Endodermal cell (in vitro differentiated cells): ENCODE measurements around the gene CABP5. TPM values are rescaled to one million over a fixed set of nuclear protein-coding genes. Genes with fewer than 3 reads are reported as not detected.

Experiments used
- DNase-seq: peaks from one replicate; pipeline ENCODE4 v3.0.0-alpha.2; 2017
- H3K27ac ChIP-seq: 2 replicates; pipeline ENCODE4 v1.5.1; 2013; ENCODE audit warnings: mild to moderate bottlenecking, low read depth, low read length, moderate library complexity
- H3K27me3 ChIP-seq: 2 replicates; pipeline ENCODE4 v1.6.1; 2013; ENCODE audit warnings: mild to moderate bottlenecking, low read length, moderate library complexity; ENCODE audit not compliant: insufficient read depth, control insufficient read depth, poor library complexity, severe bottlenecking
- H3K36me3 ChIP-seq: 2 replicates; pipeline ENCODE4 v1.7.0; 2013; ENCODE audit warnings: mild to moderate bottlenecking, low read length, moderate library complexity; ENCODE audit not compliant: control insufficient read depth, insufficient read depth
- H3K4me1 ChIP-seq: one replicate; pipeline ENCODE4 v1.7.0; 2013; ENCODE audit warnings: low read length; ENCODE audit not compliant: control insufficient read depth, insufficient read depth
- H3K4me3 ChIP-seq: 2 replicates; pipeline ENCODE4 v1.5.1; 2013; ENCODE audit warnings: mild to moderate bottlenecking, low read length, moderate library complexity
- H3K9ac ChIP-seq: 2 replicates; pipeline ENCODE4 v1.6.1; 2013; ENCODE audit warnings: mild to moderate bottlenecking, low read length, moderate library complexity; ENCODE audit not compliant: poor library complexity, severe bottlenecking; ENCODE audit errors: extremely low read depth
- H3K9me3 ChIP-seq: 2 replicates; pipeline ENCODE4 v1.6.1; 2013; ENCODE audit warnings: mild to moderate bottlenecking, low read length, moderate library complexity; ENCODE audit not compliant: control insufficient read depth
- H3K27ac Mint-ChIP-seq: 2 replicates; pipeline ENCODE4 v1.8.0; 2020; ENCODE audit warnings: mixed read lengths
- H3K27me3 Mint-ChIP-seq: 2 replicates; pipeline ENCODE4 v1.8.0; 2021; ENCODE audit warnings: mild to moderate bottlenecking, mixed read lengths; ENCODE audit not compliant: insufficient read depth
- H3K36me3 Mint-ChIP-seq: 2 replicates; pipeline ENCODE4 v1.8.0; 2020; ENCODE audit warnings: low read depth, mixed read lengths
- H3K4me1 Mint-ChIP-seq: 2 replicates; pipeline ENCODE4 v1.8.0; 2020; ENCODE audit warnings: mixed read lengths
- H3K4me3 Mint-ChIP-seq: 2 replicates; pipeline ENCODE4 v1.8.0; 2020; ENCODE audit warnings: mild to moderate bottlenecking, moderate library complexity, mixed read lengths
- H3K9me3 Mint-ChIP-seq: 2 replicates; pipeline ENCODE4 v1.8.0; 2020; ENCODE audit warnings: mild to moderate bottlenecking, mixed read lengths
- WGBS, 2 experiments: methylation state at CpG; one replicate each; pipeline versions ENCODE4 v1.1.5 to v1.1.7; 2013; ENCODE audit warnings: missing lambda C conversion rate in 2 of 2, mixed read lengths in 1 of 2; ENCODE audit not compliant: insufficient coverage in 1 of 2, insufficient read length in 1 of 2; 5-methylcytosine and 5-hydroxymethylcytosine counted together
- total RNA-seq, 2 donors: library from RNA; stranded (reverse); fragmentation: NEBNext Ultra II Directional in 1 of 2; extraction: Animal tissue kit (Norgen Biotek cat#: 25700) in 1 of 2; gene quantifications; 2 replicates in 1 of 2; 3 replicates in 1 of 2; pipeline ENCODE4 v1.2.1, GENCODE V29; 2021
- TF ChIP-seq, protein P1 (sequence below): fragments of 200-600 bp; sonication (generic); conservative IDR thresholded peaks from 2 replicates; pipeline ENCODE4 v1.5.0; 2021; ENCODE audit warnings: antibody characterized with exemption, mild to moderate bottlenecking

CABP5 gene
- total RNA-seq, 2 donors from 2014 or later = not detected

DNA sequence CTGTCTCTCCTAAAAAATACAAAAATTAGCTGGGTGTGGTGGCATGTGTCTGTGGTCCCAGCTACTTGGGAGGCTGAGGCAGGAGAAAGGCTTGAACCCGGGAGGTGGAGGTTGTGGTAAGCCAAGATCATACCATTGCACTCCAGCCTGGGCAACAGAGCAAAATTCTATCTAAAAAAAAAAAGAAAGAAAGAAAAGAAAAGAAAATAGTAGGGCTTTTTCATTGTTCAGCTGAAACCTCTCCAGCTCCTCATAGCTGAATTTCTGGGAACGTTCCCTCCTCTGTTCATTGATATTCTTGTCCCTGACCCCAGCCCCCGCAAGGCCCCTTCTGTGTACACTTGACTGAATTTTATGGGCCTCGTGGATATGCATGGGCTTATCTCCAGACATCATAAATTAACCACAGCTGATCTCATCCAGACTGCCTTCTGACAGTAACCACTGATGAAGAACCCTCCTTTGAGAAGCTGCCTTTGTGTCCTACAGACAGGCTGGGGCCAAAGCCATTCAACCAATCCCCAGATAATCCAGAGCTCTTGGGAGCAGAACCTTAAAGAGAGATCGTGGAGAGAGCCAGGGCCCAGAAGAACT is 49.6 kb downstream of the CABP5 start, which contains the start of gene ELSPBP1:
Gene ELSPBP1 (plus strand): TSS at position 424 of the 594 bp plus-strand sequence. CDS start 14,036 bp downstream, outside the sequence.
- no peaks in the 10 kb centered on the region for H3K9me3 ChIP-seq
- DNase-seq = no peak
- no peaks in the 10 kb centered on the region for H3K9me3 Mint-ChIP-seq
- H3K27ac Mint-ChIP-seq = no peak within 1 kb of the TSS
- no peaks in the 10 kb centered on the region for H3K36me3 Mint-ChIP-seq
- TF ChIP-seq, protein P1, sequence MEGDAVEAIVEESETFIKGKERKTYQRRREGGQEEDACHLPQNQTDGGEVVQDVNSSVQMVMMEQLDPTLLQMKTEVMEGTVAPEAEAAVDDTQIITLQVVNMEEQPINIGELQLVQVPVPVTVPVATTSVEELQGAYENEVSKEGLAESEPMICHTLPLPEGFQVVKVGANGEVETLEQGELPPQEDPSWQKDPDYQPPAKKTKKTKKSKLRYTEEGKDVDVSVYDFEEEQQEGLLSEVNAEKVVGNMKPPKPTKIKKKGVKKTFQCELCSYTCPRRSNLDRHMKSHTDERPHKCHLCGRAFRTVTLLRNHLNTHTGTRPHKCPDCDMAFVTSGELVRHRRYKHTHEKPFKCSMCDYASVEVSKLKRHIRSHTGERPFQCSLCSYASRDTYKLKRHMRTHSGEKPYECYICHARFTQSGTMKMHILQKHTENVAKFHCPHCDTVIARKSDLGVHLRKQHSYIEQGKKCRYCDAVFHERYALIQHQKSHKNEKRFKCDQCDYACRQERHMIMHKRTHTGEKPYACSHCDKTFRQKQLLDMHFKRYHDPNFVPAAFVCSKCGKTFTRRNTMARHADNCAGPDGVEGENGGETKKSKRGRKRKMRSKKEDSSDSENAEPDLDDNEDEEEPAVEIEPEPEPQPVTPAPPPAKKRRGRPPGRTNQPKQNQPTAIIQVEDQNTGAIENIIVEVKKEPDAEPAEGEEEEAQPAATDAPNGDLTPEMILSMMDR = no peak
- 71 to 78% methylated on average over 3 to 5 of the region's 5 CpGs for WGBS, 2 experiments
- H3K4me3 ChIP-seq = no peak within 1 kb of the TSS
- H3K4me1 Mint-ChIP-seq = no peaks in the 10 kb centered on the region
- no peaks in the 10 kb centered on the region for H3K4me1 ChIP-seq
- no peaks in the 10 kb centered on the region for H3K36me3 ChIP-seq
- no peak within 1 kb of the TSS for H3K27ac ChIP-seq
- no peak within 1 kb of the TSS for H3K9ac ChIP-seq
- peaks cover 21% of the 10 kb centered on the region for H3K27me3 Mint-ChIP-seq
- H3K27me3 ChIP-seq = no peaks in the 10 kb centered on the region
- no peak within 1 kb of the TSS for H3K4me3 Mint-ChIP-seq

DNA sequence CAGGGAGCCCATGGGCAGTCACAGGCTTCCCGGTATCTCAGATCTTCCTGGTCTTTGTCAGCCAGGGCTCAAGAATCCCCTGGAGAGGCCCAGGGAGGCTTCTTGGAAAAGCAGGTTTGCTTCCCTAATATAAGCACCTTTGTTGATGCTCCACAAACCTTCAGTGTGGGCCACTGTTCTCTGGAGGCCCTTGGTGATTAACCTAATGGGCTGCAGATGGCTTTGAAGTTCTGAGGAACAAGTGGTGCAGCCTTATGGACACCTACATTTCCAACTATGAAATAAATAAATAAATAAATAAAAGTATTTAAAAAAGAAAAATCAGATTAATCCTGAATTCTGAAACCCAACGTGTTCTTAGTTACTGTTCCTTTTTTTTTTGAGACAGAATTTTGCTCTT is 51.8 kb downstream of the CABP5 start, which contains the start of gene BSPH1:
Gene BSPH1 (minus strand): TSS at position 101 of the 400 bp plus-strand sequence. CDS start 89 bp downstream, at position 12.
- Histone ChIP-seq H3K27ac (no peak within 1 kb of the TSS), H3K27me3 (no peaks in the 10 kb centered on the region), H3K9ac (no peak within 1 kb of the TSS), H3K4me3 (no peak within 1 kb of the TSS), H3K9me3 (no peaks in the 10 kb centered on the region), H3K36me3 (no peaks in the 10 kb centered on the region), H3K4me1 (no peaks in the 10 kb centered on the region)
- Mint-ChIP-seq H3K27ac (no peak within 1 kb of the TSS), H3K9me3 (no peaks in the 10 kb centered on the region), H3K36me3 (no peaks in the 10 kb centered on the region), H3K4me1 (no peaks in the 10 kb centered on the region), H3K27me3 (peaks cover 22% of the 10 kb centered on the region), H3K4me3 (no peak within 1 kb of the TSS)
- WGBS, 2 experiments = 69 to 75% methylated on average over 2 of the region's 2 CpGs
- TF ChIP-seq, protein P1 = no peak
- no peak for DNase-seq

DNA sequence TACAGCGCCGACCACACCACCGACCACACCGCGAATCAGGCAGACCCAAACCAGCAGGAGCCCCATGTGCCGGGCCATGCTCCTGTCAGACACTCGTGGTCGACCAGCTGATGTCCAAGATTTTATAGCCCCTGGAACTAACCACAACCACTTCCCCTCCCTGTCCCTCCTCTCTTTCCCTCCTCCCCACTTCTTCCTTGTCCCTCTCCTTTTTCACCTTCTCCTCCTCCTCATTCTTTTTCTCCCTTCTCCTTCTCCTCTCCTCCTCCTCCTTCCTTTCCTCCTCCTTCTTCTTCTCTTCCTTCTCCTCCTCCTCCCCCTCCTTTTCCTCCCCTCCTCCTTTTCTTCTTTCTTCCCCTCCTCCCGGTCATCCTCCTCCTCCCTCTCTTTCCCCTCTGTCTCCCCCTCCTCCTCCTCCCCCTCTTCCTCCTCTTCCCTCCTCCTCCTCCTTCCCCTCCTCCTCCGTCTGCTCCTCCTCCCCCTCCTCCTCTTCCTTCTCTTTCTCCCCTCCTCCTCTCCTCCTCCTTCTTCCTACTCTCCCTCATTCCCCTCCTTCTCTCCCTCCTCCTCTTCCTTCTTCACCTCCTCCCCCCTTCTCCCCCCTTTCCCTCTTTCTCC is 52.6 kb downstream of the CABP5 start:
- Mint-ChIP-seq H3K36me3 (no peaks in the 10 kb centered on the region), H3K27me3 (peaks cover 20% of the 10 kb centered on the region), H3K9me3 (no peaks in the 10 kb centered on the region), H3K27ac (no peak overlapping the region), H3K4me3 (no peak overlapping the region), H3K4me1 (no peaks in the 10 kb centered on the region)
- Histone ChIP-seq H3K27ac (no peak overlapping the region), H3K9me3 (no peaks in the 10 kb centered on the region), H3K4me1 (no peaks in the 10 kb centered on the region), H3K4me3 (no peak overlapping the region), H3K9ac (no peak overlapping the region), H3K36me3 (no peaks in the 10 kb centered on the region), H3K27me3 (no peaks in the 10 kb centered on the region)
- TF ChIP-seq, protein P1 = no peak
- DNase-seq = no peak
- WGBS, 2 experiments = 75 to 83% methylated on average over 5 to 9 of the region's 10 CpGs

Other genes starting within 250 kb of the CABP5 start
- gene TPRX1, start 239.5 kb downstream of the CABP5 start, total RNA-seq = not detected
- gene CRX, start 222.1 kb downstream of the CABP5 start, total RNA-seq = under 1 TPM; 0.44 to 0.66 TPM
- gene TPRX2, start 184.8 kb downstream of the CABP5 start, total RNA-seq = not detected
- gene SULT2A1, start 157.8 kb downstream of the CABP5 start, total RNA-seq = under 1 TPM in 1 of 2 donors, not detected in 1; 0.18 TPM
- not detected for gene BSPH1, start 51.9 kb downstream of the CABP5 start, total RNA-seq
- not detected for gene ELSPBP1, start 49.4 kb downstream of the CABP5 start, total RNA-seq
- gene PLA2G4C, start 66.7 kb upstream of the CABP5 start, total RNA-seq = 1 to 10 TPM; 1.3 to 1.4 TPM
- 100 to 1,000 TPM in 1 of 2 donors, 10 to 100 TPM in 1; 91.6 to 117 TPM for gene LIG1, start 126.3 kb upstream of the CABP5 start, total RNA-seq
- 10 to 100 TPM in 1 of 2 donors, 1 to 10 TPM in 1; 9.9 to 13.0 TPM for gene ZSWIM9, start 126.6 kb upstream of the CABP5 start, total RNA-seq
- gene CARD8, start 211.8 kb upstream of the CABP5 start, total RNA-seq = 10 to 100 TPM; 34.0 to 44.6 TPM
- 10 to 100 TPM; 10.6 to 14.6 TPM for gene ZNF114, start 226.0 kb upstream of the CABP5 start, total RNA-seq